ENCODE results near the gene ZC3H12A.

GRCh38 chr1:37453647-37454046 is 20.7 kb upstream of the ZC3H12A start:
- TF ChIP-seq CTCF (IDR thresholded peaks at IDR 0.05) (no peak), POLR2A (IDR thresholded peaks at IDR 0.05) (no peak)

All from testis (tissue), 2 donors.